ENCODE results near the gene NDUFB6.

GRCh38 chr9:32524892-32525708, 47.9 kb downstream of the NDUFB6 start:
- TF ChIP-seq CTCF (IDR thresholded peaks at IDR 0.05) (no peak), POLR2AphosphoS5 (IDR thresholded peaks at IDR 0.05) (peak; percentile 11), POLR2A (IDR thresholded peaks at IDR 0.05) (no peak)

All from prostate gland (tissue), 2 donors.